ENCODE measurements around the gene ZNF385B. TPM values are rescaled to one million over a fixed set of nuclear protein-coding genes. Genes with fewer than 3 reads are reported as not detected.

ZNF385B gene
- polyA plus RNA-seq, 1 donor (not counting 4 experiments of a cell fraction or from before 2014, with no cell fraction given): 0.17 TPM

GRCh38 chr2:179876266-179876665 lies 14.9 kb upstream of the ZNF385B start:
- H3K4me3 ChIP-seq (ENCODE audit: control insufficient read depth in 2 of 3, extremely low read depth in 1 of 3, insufficient read depth in 2 of 3, low read depth in 1 of 3, low read length in 3 of 3): no peak overlapping the region
- no peaks in the 10 kb centered on the region for H4K20me1 ChIP-seq (ENCODE audit: control insufficient read depth, extremely low read depth, insufficient read depth, low read length)
- no peaks in the 10 kb centered on the region for H3K9me3 ChIP-seq (ENCODE audit: control insufficient read depth, low read depth, low read length)
- no peaks in the 10 kb centered on the region for H3K79me2 ChIP-seq (ENCODE audit: control insufficient read depth, insufficient read depth, low read length)
- no peaks in the 10 kb centered on the region for H3K4me1 ChIP-seq (ENCODE audit: control insufficient read depth, extremely low read depth, insufficient read depth, low read length)
- peak in 1 of 3 experiments; percentile 6 for TF ChIP-seq CTCF (optimal IDR thresholded peaks at IDR 0.05 in 1 of 3, IDR thresholded peaks at IDR 0.05 in 1 of 3, conservative IDR thresholded peaks at IDR 0.05 in 1 of 3; ENCODE audit: extremely low read depth in 1 of 3, insufficient read depth in 2 of 3, low read length in 3 of 3)
- no peak for TF ChIP-seq EZH2 (IDR thresholded peaks at IDR 0.05; ENCODE audit: low read length)
- H3K9ac ChIP-seq (ENCODE audit: control insufficient read depth, extremely low read depth, insufficient read depth, low read length): no peak overlapping the region
- no peak for DNase-seq (ENCODE audit: low read depth, low spot score)
- no peaks in the 10 kb centered on the region for H3K36me3 ChIP-seq (ENCODE audit: control insufficient read depth in 2 of 2, extremely low read depth in 1 of 2, insufficient read depth in 2 of 2, low read length in 2 of 2)
- no peak overlapping the region for H3K4me2 ChIP-seq (ENCODE audit: control insufficient read depth, extremely low read depth, insufficient read depth, low read depth, low read length)
- no peak overlapping the region for H2AFZ ChIP-seq (ENCODE audit: control insufficient read depth, low read length)
- no peak overlapping the region for H3K27ac ChIP-seq (ENCODE audit: control insufficient read depth, insufficient read depth, low read length)
- no peaks in the 10 kb centered on the region for H3K27me3 ChIP-seq (ENCODE audit: control insufficient read depth, extremely low read depth, insufficient read depth, low read length)
- dilution Hi-C loops (cut with MboI; ENCODE audit: extremely low pct_ligation_motif_present, low sequenced_read_pairs): no loop called here
- no peaks in the 10 kb centered on the region for H3K9me1 ChIP-seq (ENCODE audit: control insufficient read depth, extremely low read depth, insufficient read depth, low read length)
- no peak for FAIRE-seq

GRCh38 chr2:179875864-179876263 lies 14.5 kb upstream of the ZNF385B start:
- no peak overlapping the region for H3K4me2 ChIP-seq (ENCODE audit: control insufficient read depth, extremely low read depth, insufficient read depth, low read depth, low read length)
- no peaks in the 10 kb centered on the region for H3K36me3 ChIP-seq (ENCODE audit: control insufficient read depth in 2 of 2, extremely low read depth in 1 of 2, insufficient read depth in 2 of 2, low read length in 2 of 2)
- TF ChIP-seq EZH2 (IDR thresholded peaks at IDR 0.05; ENCODE audit: low read length) (no peak), CTCF (optimal IDR thresholded peaks at IDR 0.05 in 1 of 3, IDR thresholded peaks at IDR 0.05 in 1 of 3, conservative IDR thresholded peaks at IDR 0.05 in 1 of 3; ENCODE audit: extremely low read depth in 1 of 3, insufficient read depth in 2 of 3, low read length in 3 of 3) (no peak)
- FAIRE-seq (no peak), DNase-seq (ENCODE audit: low read depth, low spot score) (no peak)
- no peaks in the 10 kb centered on the region for H3K27me3 ChIP-seq (ENCODE audit: control insufficient read depth, extremely low read depth, insufficient read depth, low read length)
- H3K9me3 ChIP-seq (ENCODE audit: control insufficient read depth, low read depth, low read length): no peaks in the 10 kb centered on the region
- H3K4me3 ChIP-seq (ENCODE audit: control insufficient read depth in 2 of 3, extremely low read depth in 1 of 3, insufficient read depth in 2 of 3, low read depth in 1 of 3, low read length in 3 of 3): no peak overlapping the region
- dilution Hi-C loops (cut with MboI; ENCODE audit: extremely low pct_ligation_motif_present, low sequenced_read_pairs): no loop called here
- H3K9me1 ChIP-seq (ENCODE audit: control insufficient read depth, extremely low read depth, insufficient read depth, low read length): no peaks in the 10 kb centered on the region
- no peak overlapping the region for H2AFZ ChIP-seq (ENCODE audit: control insufficient read depth, low read length)
- H3K79me2 ChIP-seq (ENCODE audit: control insufficient read depth, insufficient read depth, low read length): no peaks in the 10 kb centered on the region
- no peaks in the 10 kb centered on the region for H3K4me1 ChIP-seq (ENCODE audit: control insufficient read depth, extremely low read depth, insufficient read depth, low read length)
- no peak overlapping the region for H3K27ac ChIP-seq (ENCODE audit: control insufficient read depth, insufficient read depth, low read length)
- no peak overlapping the region for H3K9ac ChIP-seq (ENCODE audit: control insufficient read depth, extremely low read depth, insufficient read depth, low read length)
- H4K20me1 ChIP-seq (ENCODE audit: control insufficient read depth, extremely low read depth, insufficient read depth, low read length): no peaks in the 10 kb centered on the region
